Upper lobe of left lung (tissue), 6 donors: ENCODE measurements around the gene STX17. TPM values are rescaled to one million over a fixed set of nuclear protein-coding genes. Genes with fewer than 3 reads are reported as not detected.
"Not testable (repeated sequence)": the region's sequence is repeated elsewhere in the genome, so short reads cannot be mapped to it uniquely, and the experiment has no call there.

Experiments used
- ATAC-seq, 2 donors: fragments of 200-7000 bp; cut with Tn5 transposase; one replicate each; pipeline ENCODE4 v1.9.1; 2022; ENCODE audit warnings: mild to moderate bottlenecking in 2 of 2, moderate library complexity in 2 of 2; ENCODE audit not compliant: low FRiP score in 2 of 2
- DNase-seq, 2 donors: peaks; one replicate each; pipeline ENCODE4 v3.0.0-alpha.2; 2019 to 2020
- H3K27ac ChIP-seq, 4 donors: fragments of 200-600 bp; sonication (generic); one replicate each; pipeline ENCODE4 v1.5.1; 2016 to 2019
- H3K27me3 ChIP-seq, 4 donors: fragments of 200-600 bp; sonication (generic); one replicate each; pipeline ENCODE4 v1.5.1; 2017 to 2019
- H3K36me3 ChIP-seq, 4 donors: fragments of 200-600 bp; sonication (generic); one replicate each; pipeline ENCODE4 v1.5.1; 2016 to 2019
- H3K4me1 ChIP-seq, 4 donors: fragments of 200-600 bp; sonication (generic); one replicate each; pipeline ENCODE4 v1.5.1; 2018 to 2019
- H3K4me3 ChIP-seq, 4 donors: fragments of 200-600 bp; sonication (generic); one replicate each; pipeline ENCODE4 v1.5.1; 2017 to 2019; ENCODE audit warnings: mild to moderate bottlenecking in 2 of 4, moderate library complexity in 1 of 4
- H3K9me3 ChIP-seq, 4 donors: fragments of 200-600 bp; sonication (generic); one replicate each; pipeline ENCODE4 v1.5.1; 2018 to 2019
- EP300 ChIP-seq, 4 donors: sonication (generic); formaldehyde crosslinking; IDR thresholded peaks; one replicate each; pipeline ENCODE4 v1.5.1; 2017; ENCODE audit warnings: antibody characterized with exemption in 4 of 4, control low read depth in 2 of 4
- POLR2A ChIP-seq, 4 donors: fragments of 450-650 bp; IDR thresholded peaks; one replicate each; pipeline ENCODE4 v1.5.1; 2016 to 2017; ENCODE audit warnings: antibody characterized with exemption in 4 of 4, mild to moderate bottlenecking in 2 of 4
- POLR2AphosphoS5 ChIP-seq, 2 donors: sonication (generic); formaldehyde crosslinking; IDR thresholded peaks; one replicate each; pipeline ENCODE4 v1.5.1; 2017; ENCODE audit warnings: antibody characterized with exemption in 2 of 2
- WGBS, 2 donors: methylation state at CpG; one replicate each; pipeline ENCODE4 v1.1.5; 2017 to 2018; 5-methylcytosine and 5-hydroxymethylcytosine counted together
- total RNA-seq, 6 donors: library from RNA; depleted of rRNA in 4 of 6; stranded (reverse); fragments of >200 nt in 4 of 6; gene quantifications; one replicate each; pipeline versions ENCODE4 v1.1.0 to v1.2.1, GENCODE V29; 2016 to 2021
- TF ChIP-seq, protein P1 (sequence below), 6 experiments: fragments of 450-650 bp in 4 of 6; fragments of 200-600 bp in 2 of 6; sonication (generic) in 2 of 6; IDR thresholded peaks; one replicate each; pipeline ENCODE4 v1.5.1; 2016 to 2019; ENCODE audit warnings: antibody characterized with exemption in 6 of 6
- donor health status: DM: no; HTN: no; CAD: no; lungs with moderate emphysema.
- donor health status: DM: no; HTN: yes; CAD: no; lungs with severe emphysema.

STX17 gene
- total RNA-seq = 100 to 1,000 TPM in 1 of 6 donors, 10 to 100 TPM in 5; 23.0 to 234 (median 35.8) TPM

DNA sequence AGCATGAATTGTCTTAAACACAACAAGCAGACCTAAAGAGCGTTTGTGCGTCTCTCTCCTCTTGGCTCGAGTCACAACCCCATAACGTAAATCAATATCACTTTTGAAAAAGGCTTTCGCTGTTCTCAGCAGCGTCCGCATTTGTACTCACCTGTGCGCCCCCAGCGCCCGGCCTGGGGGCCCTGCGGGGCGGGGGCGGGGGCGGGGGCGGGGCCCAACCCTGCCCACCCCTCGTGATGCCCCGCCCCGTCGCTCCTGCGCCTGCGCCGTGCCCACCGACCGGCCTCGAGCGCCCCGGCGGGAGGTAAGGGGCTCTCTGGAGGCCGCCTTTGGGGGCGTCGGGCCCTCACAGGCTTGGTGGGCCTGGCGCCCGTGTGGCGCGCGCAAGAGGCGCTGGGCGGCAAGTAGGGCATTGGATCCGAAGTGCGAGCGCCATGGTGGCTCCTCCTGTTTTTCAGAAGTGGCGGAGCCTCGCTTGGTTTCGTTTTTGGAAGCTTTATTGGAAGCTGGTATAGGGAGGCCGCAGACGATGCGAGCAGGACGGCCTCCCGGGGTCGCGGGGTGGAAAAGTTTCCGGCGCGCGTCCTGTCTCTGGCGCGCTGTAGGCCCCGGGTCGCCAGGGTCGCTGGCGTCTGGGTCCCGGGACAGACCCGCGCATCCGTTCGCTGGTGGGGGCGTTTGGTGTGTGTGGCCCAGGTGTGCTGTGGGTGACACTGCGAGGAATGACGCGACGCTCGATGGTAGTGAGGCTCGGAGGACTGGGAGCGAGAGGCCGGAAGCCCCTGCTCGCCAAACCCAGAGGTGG lies at the start of gene STX17:
Gene STX17 (plus strand): TSS at position 252 of the 805 bp plus-strand sequence. CDS start 8,586 bp downstream, outside the sequence.
- Histone ChIP-seq H3K36me3 (peaks cover 0 to 5% (median 0%) of the 10 kb centered on the region in 4 donors), H3K27me3 (no peaks in the 10 kb centered on the region), H3K27ac (peak within 1 kb of the TSS; percentile 95 to 98 (median 98)), H3K4me3 (peak within 1 kb of the TSS; percentile 71 to 93 (median 83)), H3K9me3 (no peaks in the 10 kb centered on the region), H3K4me1 (peaks cover 8 to 14% (median 10%) of the 10 kb centered on the region in 4 donors)
- peak; percentile 92 to 98 for ATAC-seq
- 0 to 2% methylated on average over 28 to 46 of the region's 76 CpGs for WGBS, 2 donors
- DNase-seq = peak; percentile 74 to 97
- TF ChIP-seq POLR2A (IDR thresholded peaks at IDR 0.05) (peak in 2 of 4 donors; percentile 81 to 88), POLR2AphosphoS5 (IDR thresholded peaks at IDR 0.05) (peak; percentile 67 to 92), EP300 (IDR thresholded peaks at IDR 0.05) (no peak)
- TF ChIP-seq, protein P1, sequence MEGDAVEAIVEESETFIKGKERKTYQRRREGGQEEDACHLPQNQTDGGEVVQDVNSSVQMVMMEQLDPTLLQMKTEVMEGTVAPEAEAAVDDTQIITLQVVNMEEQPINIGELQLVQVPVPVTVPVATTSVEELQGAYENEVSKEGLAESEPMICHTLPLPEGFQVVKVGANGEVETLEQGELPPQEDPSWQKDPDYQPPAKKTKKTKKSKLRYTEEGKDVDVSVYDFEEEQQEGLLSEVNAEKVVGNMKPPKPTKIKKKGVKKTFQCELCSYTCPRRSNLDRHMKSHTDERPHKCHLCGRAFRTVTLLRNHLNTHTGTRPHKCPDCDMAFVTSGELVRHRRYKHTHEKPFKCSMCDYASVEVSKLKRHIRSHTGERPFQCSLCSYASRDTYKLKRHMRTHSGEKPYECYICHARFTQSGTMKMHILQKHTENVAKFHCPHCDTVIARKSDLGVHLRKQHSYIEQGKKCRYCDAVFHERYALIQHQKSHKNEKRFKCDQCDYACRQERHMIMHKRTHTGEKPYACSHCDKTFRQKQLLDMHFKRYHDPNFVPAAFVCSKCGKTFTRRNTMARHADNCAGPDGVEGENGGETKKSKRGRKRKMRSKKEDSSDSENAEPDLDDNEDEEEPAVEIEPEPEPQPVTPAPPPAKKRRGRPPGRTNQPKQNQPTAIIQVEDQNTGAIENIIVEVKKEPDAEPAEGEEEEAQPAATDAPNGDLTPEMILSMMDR (IDR thresholded peaks at IDR 0.05) = peak in 1 of 6 experiments; percentile 4

DNA sequence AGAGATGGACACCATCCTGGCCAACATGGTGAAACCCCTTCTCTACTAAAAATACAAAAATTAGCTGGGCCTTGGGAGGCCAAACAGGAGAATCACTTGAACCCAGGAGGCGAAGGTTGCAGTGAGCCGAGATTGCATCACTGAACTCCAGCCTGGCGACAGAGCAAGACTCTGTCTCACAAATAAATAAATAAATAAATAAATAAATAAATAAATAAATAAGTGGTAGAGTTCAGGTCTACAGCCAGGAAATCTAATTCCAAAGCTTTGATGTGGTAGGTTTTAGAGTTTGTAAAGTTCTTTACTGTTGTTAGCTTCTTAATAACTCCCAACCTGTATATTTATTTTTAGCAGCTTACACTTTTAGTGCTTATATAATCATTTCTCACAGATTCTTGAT lies 48.9 kb upstream of the STX17 start:
- H3K27ac ChIP-seq, H3K4me3 ChIP-seq, DNase-seq, H3K27me3 ChIP-seq, ATAC-seq, H3K36me3 ChIP-seq, H3K9me3 ChIP-seq, H3K4me1 ChIP-seq: not testable (repeated sequence)
- WGBS, 2 donors = 97 to 100% methylated on average over 3 of the region's 3 CpGs

DNA sequence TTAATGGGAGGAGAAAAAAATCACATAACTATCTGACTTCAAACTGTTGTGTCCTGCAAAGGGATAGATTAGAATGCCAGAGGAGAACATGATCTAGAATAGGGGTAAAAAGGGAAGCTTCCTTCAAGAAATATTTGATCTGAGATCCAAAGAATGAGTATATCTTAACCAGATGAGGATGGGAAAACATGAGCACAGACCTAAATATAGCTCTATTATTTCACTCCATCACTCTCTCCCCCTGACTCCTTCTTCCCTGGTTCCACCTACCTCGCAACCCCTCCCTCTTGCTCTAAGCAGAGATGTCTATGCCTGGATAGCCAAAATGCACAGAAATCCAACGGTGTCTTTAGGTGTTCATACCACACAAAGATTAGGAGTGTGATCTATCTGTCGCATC lies 48.4 kb upstream of the STX17 start:
- ATAC-seq = no peak
- WGBS, 2 donors = 95 to 100% methylated on average over 3 of the region's 3 CpGs
- TF ChIP-seq POLR2AphosphoS5 (IDR thresholded peaks at IDR 0.05) (no peak), EP300 (IDR thresholded peaks at IDR 0.05) (no peak), POLR2A (IDR thresholded peaks at IDR 0.05) (no peak)
- TF ChIP-seq, protein P1 (IDR thresholded peaks at IDR 0.05) = no peak

DNA sequence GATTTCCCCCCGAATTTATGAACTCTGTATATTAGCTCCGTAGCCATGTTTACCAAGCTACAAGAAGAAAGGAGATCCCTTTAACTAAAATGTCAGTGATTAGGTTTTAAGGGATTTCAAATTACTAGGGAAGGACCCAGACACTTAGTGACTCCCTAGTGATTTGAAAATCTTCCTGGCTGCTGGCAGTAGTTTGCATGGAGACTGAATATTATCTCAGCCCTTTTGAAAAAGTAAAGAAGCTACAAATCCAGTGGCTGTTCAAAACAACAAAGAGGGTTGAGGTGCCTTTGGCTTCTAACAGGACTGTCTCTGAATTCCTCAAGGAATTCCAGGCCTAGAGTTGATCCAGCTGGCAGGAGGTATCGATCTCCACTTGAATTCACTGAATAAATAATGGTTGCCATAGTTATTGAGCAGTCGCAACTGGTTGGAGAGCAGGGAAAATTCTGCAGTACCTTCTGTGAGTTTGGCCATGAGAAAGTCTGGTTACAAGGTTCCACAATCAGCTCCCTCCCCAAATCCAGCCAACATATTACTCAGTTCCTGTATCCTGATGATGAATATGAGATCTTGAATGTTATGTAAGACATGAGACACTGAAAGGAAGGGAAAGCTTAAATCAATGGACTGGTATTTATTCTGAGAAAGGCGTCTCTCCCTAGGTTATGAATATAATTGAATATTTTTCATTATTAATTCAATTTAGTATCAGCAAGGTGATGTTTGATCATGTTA lies 47.0 kb upstream of the STX17 start:
- Histone ChIP-seq H3K9me3 (no peaks in the 10 kb centered on the region), H3K27me3 (no peaks in the 10 kb centered on the region), H3K4me1 (no peaks in the 10 kb centered on the region), H3K36me3 (no peaks in the 10 kb centered on the region), H3K27ac (no peak overlapping the region), H3K4me3 (no peak overlapping the region)
- peak in 1 of 2 donors; percentile 23 for ATAC-seq
- DNase-seq = no peak
- TF ChIP-seq, protein P1 (IDR thresholded peaks at IDR 0.05) = no peak
- TF ChIP-seq EP300 (IDR thresholded peaks at IDR 0.05) (no peak), POLR2AphosphoS5 (IDR thresholded peaks at IDR 0.05) (no peak), POLR2A (IDR thresholded peaks at IDR 0.05) (no peak)
- 79 to 87% methylated on average over 5 of the region's 5 CpGs for WGBS, 2 donors

More for the DNA sequence above, 48.4 kb upstream of the STX17 start:
- no peak overlapping the region for H3K27ac ChIP-seq
- no peaks in the 10 kb centered on the region for H3K36me3 ChIP-seq
- no peaks in the 10 kb centered on the region for H3K9me3 ChIP-seq
- DNase-seq = no peak
- no peak overlapping the region for H3K4me3 ChIP-seq
- H3K27me3 ChIP-seq = no peaks in the 10 kb centered on the region
- H3K4me1 ChIP-seq = no peaks in the 10 kb centered on the region

GRCh38 chr9:99860266-99860665 lies 46.2 kb upstream of the STX17 start:
- no peak for ATAC-seq
- DNase-seq = no peak
- Histone ChIP-seq H3K27me3 (no peaks in the 10 kb centered on the region), H3K36me3 (no peaks in the 10 kb centered on the region), H3K27ac (no peak overlapping the region), H3K9me3 (no peaks in the 10 kb centered on the region), H3K4me3 (no peak overlapping the region), H3K4me1 (no peaks in the 10 kb centered on the region)
- no peak for TF ChIP-seq EP300 (IDR thresholded peaks at IDR 0.05)
- TF ChIP-seq POLR2AphosphoS5 (IDR thresholded peaks at IDR 0.05) = no peak
- TF ChIP-seq, protein P1 (IDR thresholded peaks at IDR 0.05) = no peak
- TF ChIP-seq POLR2A (IDR thresholded peaks at IDR 0.05) = no peak
- WGBS, 2 donors = 75% methylated on average over 1 of the region's 1 CpG
